Measurements from ENCODE around the gene IVL.

The IVL gene

GRCh38 chr1:152912471-152912870 is 4.1 kb downstream of the IVL start:
- Histone ChIP-seq H3K36me3 (ENCODE audit: control insufficient read depth, insufficient read depth, low read length) (no peaks in the 10 kb centered on the region), H3K4me1 (no peaks in the 10 kb centered on the region), H3K4me2 (ENCODE audit: low read length) (no peak overlapping the region), H3K9me3 (ENCODE audit: control insufficient read depth, low read length) (no peaks in the 10 kb centered on the region), H3K27me3 (ENCODE audit: control insufficient read depth, insufficient read depth, low read length) (no peaks in the 10 kb centered on the region), H2AFZ (no peak overlapping the region), H3K79me2 (no peaks in the 10 kb centered on the region), H3K4me3 (ENCODE audit: low read depth, low read length) (no peak overlapping the region), H3K27ac (no peak overlapping the region), H3K9ac (no peak overlapping the region)
- TF ChIP-seq CTCF (IDR thresholded peaks at IDR 0.05) = no peak

GRCh38 chr1:152912900-152913299 is 4.6 kb downstream of the IVL start:
- H3K27me3 ChIP-seq (ENCODE audit: control insufficient read depth, insufficient read depth, low read length) = no peaks in the 10 kb centered on the region

GRCh38 chr1:152917794-152918193 is 9.4 kb downstream of the IVL start:
- Histone ChIP-seq H3K9ac (no peak overlapping the region), H3K4me1 (no peaks in the 10 kb centered on the region), H3K27me3 (ENCODE audit: control insufficient read depth, insufficient read depth, low read length) (no peaks in the 10 kb centered on the region), H2AFZ (no peak overlapping the region), H3K4me2 (ENCODE audit: low read length) (no peak overlapping the region), H3K79me2 (no peaks in the 10 kb centered on the region), H3K36me3 (ENCODE audit: control insufficient read depth, insufficient read depth, low read length) (no peaks in the 10 kb centered on the region), H3K4me3 (ENCODE audit: low read depth, low read length) (no peak overlapping the region), H3K9me3 (ENCODE audit: control insufficient read depth, low read length) (no peaks in the 10 kb centered on the region), H3K27ac (no peak overlapping the region)
- TF ChIP-seq CTCF (IDR thresholded peaks at IDR 0.05) = no peak

More at GRCh38 chr1:152912900-152913299, 4.6 kb downstream of the IVL start:
- Histone ChIP-seq H3K4me3 (ENCODE audit: low read depth, low read length) (no peak overlapping the region), H3K4me1 (no peaks in the 10 kb centered on the region), H3K4me2 (ENCODE audit: low read length) (no peak overlapping the region), H3K9ac (no peak overlapping the region), H3K79me2 (no peaks in the 10 kb centered on the region), H2AFZ (no peak overlapping the region), H3K36me3 (ENCODE audit: control insufficient read depth, insufficient read depth, low read length) (no peaks in the 10 kb centered on the region), H3K9me3 (ENCODE audit: control insufficient read depth, low read length) (no peaks in the 10 kb centered on the region), H3K27ac (no peak overlapping the region)
- no peak for TF ChIP-seq CTCF (IDR thresholded peaks at IDR 0.05)

GRCh38 chr1:152919071-152919470 is 10.7 kb downstream of the IVL start:
- H3K4me1 ChIP-seq = no peaks in the 10 kb centered on the region
- H3K9me3 ChIP-seq (ENCODE audit: control insufficient read depth, low read length) = no peaks in the 10 kb centered on the region
- no peak for TF ChIP-seq CTCF (IDR thresholded peaks at IDR 0.05)
- no peak overlapping the region for H3K4me3 ChIP-seq (ENCODE audit: low read depth, low read length)
- no peak overlapping the region for H3K9ac ChIP-seq
- no peak overlapping the region for H3K4me2 ChIP-seq (ENCODE audit: low read length)
- no peaks in the 10 kb centered on the region for H3K36me3 ChIP-seq (ENCODE audit: control insufficient read depth, insufficient read depth, low read length)
- no peak overlapping the region for H2AFZ ChIP-seq
- H3K27me3 ChIP-seq (ENCODE audit: control insufficient read depth, insufficient read depth, low read length) = no peaks in the 10 kb centered on the region
- no peaks in the 10 kb centered on the region for H3K79me2 ChIP-seq
- no peak overlapping the region for H3K27ac ChIP-seq

GRCh38 chr1:152924191-152924590 is 15.8 kb downstream of the IVL start:
- H3K36me3 ChIP-seq (ENCODE audit: control insufficient read depth, insufficient read depth, low read length) = no peaks in the 10 kb centered on the region
- H3K4me1 ChIP-seq = no peaks in the 10 kb centered on the region
- no peak overlapping the region for H3K9ac ChIP-seq
- H3K9me3 ChIP-seq (ENCODE audit: control insufficient read depth, low read length) = no peaks in the 10 kb centered on the region
- no peak overlapping the region for H2AFZ ChIP-seq
- no peak overlapping the region for H3K4me2 ChIP-seq (ENCODE audit: low read length)
- H3K27ac ChIP-seq = no peak overlapping the region
- H3K79me2 ChIP-seq = no peaks in the 10 kb centered on the region
- H3K4me3 ChIP-seq (ENCODE audit: low read depth, low read length) = no peak overlapping the region
- no peaks in the 10 kb centered on the region for H3K27me3 ChIP-seq (ENCODE audit: control insufficient read depth, insufficient read depth, low read length)
- no peak for TF ChIP-seq CTCF (IDR thresholded peaks at IDR 0.05)

Data from parathyroid adenoma (tissue), 2 donors.